ENCODE measurements around the gene SCD5.

The SCD5 gene

DNA sequence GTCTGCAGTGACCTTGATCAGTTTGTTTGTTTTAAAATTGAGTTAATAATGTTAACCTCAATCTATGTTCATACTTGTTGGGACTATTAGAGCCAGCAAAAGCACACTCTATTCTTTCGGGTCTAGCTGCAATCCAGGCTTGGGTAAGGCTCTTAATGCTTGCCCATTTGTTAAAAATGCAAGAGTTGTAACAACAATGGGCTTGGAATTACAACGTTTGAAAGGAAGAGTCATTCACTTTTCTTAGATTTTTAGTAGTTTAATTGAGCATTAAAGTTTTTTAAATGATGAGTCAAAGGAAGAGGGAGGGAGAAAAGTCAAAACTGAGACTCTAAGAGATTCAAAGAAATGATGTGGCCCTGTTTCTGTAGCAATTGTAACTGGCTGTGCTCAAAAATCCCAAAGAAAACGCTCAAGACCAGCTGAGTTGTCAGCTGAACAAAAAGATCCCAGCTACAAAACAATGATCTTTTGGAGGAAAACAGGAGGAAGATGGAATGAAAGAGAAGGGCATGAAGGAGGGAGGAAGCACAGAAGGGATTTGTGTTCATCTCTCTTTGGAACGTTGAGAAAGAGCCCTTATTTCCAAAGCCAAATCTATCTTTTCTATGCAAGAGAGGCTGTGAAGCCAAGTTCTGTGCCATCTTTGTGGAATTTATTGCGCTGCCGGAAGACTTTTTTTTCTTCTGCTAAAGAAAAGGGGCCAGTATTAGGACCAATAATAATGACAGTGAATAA, 5.5 kb downstream of the SCD5 start:
- DNase-seq: no peak

DNA sequence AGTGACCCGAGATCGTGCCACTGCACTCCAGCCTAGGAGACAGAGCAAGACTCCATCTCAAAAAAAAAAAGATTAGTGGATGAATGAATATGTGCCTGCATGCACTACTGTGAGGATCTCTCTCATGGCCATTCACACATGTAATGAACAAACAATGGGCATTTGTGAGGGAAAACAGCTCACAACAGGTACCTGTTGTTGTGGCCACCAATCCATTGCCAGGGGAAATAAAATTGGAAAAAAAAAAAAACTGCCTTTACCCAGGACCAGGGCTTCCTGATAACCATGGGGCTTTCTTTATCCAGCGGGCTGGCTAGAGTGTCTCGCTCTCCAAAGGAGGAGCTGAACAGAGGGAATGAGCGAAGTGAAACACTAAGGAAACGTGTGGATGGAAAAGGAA, 7.4 kb downstream of the SCD5 start:
- DNase-seq: peak in 1 of 3 experiments; percentile 9

- DNase-seq: no peak
Measured at GRCh38 chr4:82790060-82790660, 8.4 kb downstream of the SCD5 start.

DNA sequence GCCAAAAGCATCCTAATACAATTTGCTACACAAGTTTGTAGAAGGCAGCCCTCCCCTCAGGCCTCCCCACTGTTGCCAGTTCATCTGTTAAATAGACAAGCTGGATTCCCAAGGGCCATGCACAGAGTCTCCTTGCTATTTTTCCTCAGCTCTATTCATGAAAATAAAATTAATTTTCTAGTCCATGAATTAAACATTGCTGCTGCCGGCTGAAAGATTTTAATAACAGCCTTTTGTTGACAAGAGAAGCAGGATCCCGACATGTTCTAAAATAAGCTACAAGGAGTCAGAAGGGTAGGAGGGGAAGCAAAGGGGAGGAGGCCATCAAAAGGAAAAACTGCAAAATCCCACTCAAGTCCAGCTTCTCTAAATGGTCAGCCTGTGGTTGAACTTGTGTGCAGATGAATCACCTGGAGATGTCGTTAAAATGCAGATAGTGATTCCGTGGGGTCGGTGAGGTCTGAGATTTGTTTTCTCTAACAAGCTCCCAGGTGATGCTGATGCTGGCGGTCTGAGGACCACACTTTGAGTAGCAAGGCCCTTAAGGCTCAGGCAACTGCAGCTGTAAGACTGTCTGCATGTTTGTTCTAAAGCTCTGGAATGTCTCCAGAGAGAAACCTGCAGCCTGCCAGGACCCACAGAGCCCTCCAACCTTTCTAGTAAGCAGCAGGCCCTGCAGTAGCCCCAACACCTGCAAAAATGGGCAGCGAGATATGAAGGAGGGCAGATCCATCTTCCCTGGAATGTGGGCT, 9.4 kb downstream of the SCD5 start:
- DNase-seq: no peak

DNA sequence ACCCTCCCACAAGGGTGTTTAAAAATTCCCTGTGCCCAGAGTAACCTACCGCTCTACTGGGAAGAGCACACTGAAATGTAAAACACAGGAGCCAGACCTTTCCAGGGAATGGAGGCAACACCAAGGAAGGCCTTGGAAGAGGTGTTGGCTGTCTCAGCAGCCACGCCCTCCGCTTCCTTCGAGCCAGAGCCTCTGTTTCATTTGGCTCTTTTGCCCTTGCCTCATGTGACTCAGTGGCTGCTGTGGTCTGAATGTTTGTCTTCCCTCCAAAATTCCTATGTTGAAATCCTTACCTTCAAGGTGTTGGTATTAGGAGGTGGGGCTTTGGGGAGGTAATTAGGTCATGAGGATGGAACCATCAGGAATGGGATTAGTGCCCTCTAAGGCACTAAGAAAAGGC, 11.3 kb downstream of the SCD5 start:
- no peak for DNase-seq

GRCh38 chr4:82786828-82787227, 11.8 kb downstream of the SCD5 start:
- DNase-seq: peak in 1 of 3 experiments; percentile 54

DNA sequence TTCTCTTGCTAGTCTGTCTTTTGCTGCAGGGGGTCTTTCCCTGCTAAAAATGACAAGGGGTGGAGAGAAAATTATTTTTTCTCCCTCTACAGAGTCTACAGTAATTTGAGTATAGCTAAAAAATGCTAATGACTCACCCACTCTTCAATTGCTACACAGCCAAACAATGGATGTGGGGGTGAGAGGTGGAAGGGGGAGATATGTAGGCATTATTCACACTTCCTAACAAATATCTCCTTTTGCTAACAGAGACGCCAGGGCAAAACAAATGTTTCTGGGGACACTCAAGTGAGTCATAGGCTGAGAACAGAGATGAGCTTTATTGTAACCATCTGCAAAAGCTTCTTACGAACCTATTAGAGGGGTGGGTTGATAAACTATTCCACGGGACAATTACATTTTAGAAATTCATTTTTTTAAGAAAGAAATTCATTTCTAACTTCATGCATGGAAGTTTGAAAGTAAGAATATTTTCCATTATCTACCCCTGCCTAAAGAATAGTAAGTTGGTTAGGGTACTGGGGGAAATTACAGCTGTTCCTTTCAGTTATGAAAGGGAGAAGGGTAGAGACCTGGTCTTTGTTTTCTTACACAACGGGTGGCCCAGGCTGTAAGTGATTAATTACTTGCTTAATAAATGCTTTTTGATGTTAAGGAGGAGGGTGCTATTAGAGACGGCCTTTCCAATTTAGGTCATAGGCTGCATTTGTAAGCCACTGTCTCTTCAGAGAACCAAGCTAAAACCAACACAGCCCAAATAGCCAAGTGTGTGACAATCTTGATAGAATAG, 12.8 kb downstream of the SCD5 start:
- DNase-seq: peak in 2 of 3 experiments; percentile 82 to 97

DNA sequence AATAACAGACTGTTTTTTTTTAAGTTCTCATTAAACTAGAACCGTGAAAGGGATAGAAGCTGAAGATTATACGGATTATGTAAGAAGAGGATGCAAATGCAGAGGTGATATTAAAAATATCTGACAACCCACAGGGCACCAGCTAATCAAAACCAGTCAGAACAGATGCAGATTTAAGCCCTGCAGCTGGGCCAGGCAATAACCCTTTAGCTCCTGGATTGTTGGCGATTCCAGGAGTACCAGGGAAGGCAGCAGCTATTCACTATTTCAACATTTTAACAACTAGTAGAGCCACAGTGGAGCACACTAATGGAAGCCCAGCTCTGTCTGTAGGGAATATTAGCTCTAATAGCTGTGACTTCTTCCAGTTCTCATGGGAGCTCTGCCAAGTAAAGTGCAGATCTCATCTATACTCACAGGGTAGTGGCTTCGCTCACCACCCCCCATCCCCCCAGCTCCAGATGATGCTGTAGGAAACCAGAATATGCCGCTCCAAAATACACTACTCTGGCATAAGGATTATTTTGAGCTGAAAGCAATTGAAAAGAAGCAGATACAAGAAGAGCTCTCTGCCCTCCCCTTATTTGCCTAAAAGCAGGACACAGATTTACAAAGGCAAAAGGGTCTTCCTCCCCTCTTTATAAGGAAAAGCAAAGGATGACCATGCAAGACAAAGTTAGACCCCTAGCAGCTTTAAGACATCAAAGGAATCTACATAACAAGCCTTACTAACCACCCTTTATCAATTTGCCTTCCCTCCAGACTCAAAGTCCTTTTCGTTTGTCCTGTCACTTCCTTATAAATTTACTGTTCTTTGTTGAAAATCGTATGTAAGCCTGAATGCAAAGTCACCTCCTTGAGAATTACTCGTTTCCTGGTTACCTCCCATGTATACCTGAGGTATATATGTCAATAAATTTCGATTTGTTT, 13.7 kb downstream of the SCD5 start:
- DNase-seq: peak in 2 of 3 experiments; percentile 57 to 75

- no peak for DNase-seq
Measured at GRCh38 chr4:82782626-82783345, 15.8 kb downstream of the SCD5 start.

DNA sequence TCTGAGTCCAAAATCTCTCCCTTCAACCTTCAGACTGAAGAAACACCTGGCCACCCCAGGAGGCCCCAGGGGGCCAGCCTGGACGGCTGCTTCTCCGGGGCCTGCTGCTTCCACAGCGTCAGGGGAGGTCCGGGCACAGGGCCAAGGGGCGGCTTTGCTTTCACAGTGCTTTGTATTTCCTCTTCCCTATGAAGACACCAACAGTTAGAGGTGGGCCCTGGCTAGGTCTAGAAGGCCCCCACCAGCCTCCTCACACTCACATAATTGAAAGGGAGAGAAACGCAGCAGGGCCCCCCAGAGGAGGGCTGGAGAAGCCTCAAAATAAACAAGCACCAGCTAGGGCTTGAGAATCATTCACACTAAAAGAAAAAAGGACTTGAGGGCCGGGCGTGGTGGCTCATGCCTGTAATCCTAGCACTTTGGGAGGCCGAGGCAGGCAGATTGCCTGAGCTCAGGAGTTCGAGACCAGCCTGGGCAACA, 17.8 kb downstream of the SCD5 start:
- peak; percentile 89 to 99 (median 95) for DNase-seq

GRCh38 chr4:82780170-82780751, 18.3 kb downstream of the SCD5 start:
- no peak for DNase-seq

DNA sequence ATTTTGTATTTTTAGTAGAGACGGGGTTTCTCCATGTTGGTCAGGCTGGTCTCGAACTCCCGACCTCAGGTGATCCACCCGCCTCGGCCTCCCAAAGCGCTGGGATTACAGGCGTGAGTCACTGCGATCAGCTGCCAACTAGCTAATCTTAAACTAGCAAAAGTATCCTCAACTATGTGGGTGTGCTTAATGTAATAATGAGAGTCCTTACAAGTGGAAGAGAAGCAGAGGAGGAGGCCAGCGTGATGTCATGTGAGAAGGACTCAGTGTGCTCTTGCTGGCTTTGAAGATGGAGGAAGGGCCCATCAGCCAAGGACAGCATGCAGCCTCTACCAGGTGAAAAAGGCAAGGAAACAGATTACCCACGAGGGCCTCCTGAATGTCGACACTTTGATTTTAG, 19.6 kb downstream of the SCD5 start:
- no peak for DNase-seq

DNA sequence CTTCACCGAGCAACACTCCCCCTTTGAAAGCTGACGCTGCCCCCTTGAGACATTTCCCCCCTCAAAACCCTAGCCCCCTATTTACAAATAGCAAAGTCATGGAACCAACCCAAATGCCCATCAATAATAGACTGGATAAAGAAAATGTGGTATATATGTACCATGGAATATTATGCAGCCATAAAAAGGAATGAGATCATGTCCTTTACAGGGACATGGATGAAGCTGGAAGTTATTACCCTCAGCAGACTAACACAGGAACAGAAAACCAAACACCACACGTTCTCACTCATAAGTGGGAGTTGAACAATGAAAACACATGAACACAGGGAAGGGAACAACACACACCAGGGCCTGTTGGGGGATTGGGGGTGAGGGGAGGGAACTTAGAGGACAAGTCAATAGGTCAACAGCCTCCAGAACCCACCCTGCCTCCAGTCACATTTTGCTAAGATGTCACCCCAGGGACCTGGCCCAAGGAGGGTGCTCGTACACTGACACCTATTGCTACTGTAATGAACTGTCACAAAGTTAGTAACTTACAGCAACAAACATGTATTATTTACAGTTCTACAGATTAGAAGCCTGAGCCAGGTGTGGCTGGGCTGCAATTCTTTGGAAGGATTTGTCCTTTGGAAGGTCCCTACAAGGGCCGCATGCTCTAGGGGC, 20.6 kb downstream of the SCD5 start:
- DNase-seq: no peak

- no peak for DNase-seq
Measured at GRCh38 chr4:82776925-82777542, 21.6 kb downstream of the SCD5 start.

DNA sequence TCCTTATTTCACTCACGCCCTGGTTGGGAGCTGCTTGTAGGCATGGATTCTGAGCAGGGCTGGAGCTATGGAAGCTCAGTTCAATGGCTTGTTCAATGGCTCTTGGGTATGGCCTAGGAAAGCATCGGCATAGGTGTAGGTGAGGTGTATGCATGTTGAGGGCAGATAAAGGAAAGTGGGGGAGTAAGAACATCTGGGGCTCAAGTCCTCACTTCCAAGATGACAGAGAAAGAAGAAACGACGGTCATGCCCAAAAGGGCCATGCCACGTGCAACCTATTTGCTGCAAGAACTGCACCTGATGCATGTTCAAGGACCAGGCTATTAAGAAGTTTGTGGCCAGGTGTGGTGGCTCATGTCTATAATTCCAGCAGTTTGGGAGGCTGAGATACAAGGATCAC, 23.4 kb downstream of the SCD5 start:
- no peak for DNase-seq

DNA sequence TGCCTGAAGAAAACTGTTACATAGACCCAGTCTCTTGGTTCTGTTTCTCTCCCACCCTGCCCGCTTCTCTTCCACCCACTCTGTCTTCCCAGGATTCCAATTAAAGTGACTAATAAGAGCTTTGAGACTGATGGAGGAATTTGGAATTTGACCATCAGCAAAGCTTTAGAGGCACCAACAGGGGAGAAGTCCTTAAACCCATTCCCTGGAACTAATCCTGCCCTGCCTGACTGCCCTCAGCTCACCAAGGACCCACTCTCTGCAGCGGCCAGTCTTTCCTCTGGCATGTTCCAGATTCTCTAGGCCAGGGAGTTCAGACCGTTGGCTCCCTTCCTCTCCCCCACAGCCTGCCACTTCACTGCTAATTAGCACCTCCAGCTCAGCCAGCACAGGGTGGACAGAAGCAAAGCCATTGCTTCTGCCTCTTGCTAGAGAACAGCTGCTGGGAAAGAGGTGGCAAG, 23.9 kb downstream of the SCD5 start:
- DNase-seq: peak in 2 of 3 experiments; percentile 17 to 68

GRCh38 chr4:82773057-82773456, 25.5 kb downstream of the SCD5 start:
- DNase-seq: no peak

GRCh38 chr4:82770607-82771006, 28.0 kb downstream of the SCD5 start:
- DNase-seq: no peak

DNA sequence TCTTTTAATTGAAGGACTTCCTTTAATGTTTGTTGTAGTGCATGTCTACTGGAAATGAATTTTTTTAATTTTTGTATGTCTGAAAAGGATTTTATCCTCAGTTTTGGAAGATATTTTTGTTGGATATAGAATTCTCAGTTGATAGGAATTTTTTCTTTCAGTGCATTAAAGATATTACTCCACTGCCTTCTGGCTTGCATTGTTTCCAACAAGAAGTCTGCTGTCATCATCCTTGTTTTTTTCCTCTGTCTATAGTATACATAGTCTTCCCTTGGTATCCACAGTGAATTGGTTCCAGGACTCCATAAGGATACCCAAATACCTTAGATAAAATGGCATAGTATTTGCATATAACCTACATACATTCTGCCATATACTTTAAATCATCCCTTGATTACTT, 33.5 kb downstream of the SCD5 start:
- DNase-seq: no peak

GRCh38 chr4:82761229-82761628, 37.4 kb downstream of the SCD5 start:
- peak in 1 of 3 experiments; percentile 25 for DNase-seq
